Esophagus squamous epithelium (tissue), 5 donors: ENCODE data around the gene SLC7A6OS. TPM values are rescaled to one million over a fixed set of nuclear protein-coding genes. Genes with fewer than 3 reads are reported as not detected.

ENCODE experiments used
- DNase-seq: peaks from one replicate; lab custom pipeline; 2025; lab: John Stamatoyannopoulos, UW
- H3K27ac ChIP-seq, 4 donors: fragments of 200-600 bp; sonication (generic); one replicate each; pipeline ENCODE4 v1.5.1; 2016 to 2019; ENCODE audit warnings: mild to moderate bottlenecking in 1 of 4
- H3K27me3 ChIP-seq, 4 donors: fragments of 200-600 bp; sonication (generic); 1 replicate in 3 of 4; 2 replicates in 1 of 4; pipeline versions ENCODE4 v1.5.1 to v1.6.0; 2017 to 2021; ENCODE audit warnings: antibody characterized with exemption in 1 of 4
- H3K36me3 ChIP-seq, 3 donors: fragments of 200-600 bp; sonication (generic); one replicate each; pipeline ENCODE4 v1.5.1; 2016 to 2019
- H3K4me1 ChIP-seq, 3 donors: fragments of 200-600 bp; sonication (generic); one replicate each; pipeline ENCODE4 v1.5.1; 2017 to 2019
- H3K4me3 ChIP-seq, 4 donors: fragments of 200-600 bp; sonication (generic); 1 replicate in 3 of 4; 2 replicates in 1 of 4; pipeline ENCODE4 v1.5.1; 2016 to 2019; ENCODE audit warnings: mild to moderate bottlenecking in 2 of 4, moderate library complexity in 1 of 4
- H3K9me3 ChIP-seq, 3 donors: fragments of 200-600 bp; sonication (generic); one replicate each; pipeline ENCODE4 v1.5.1; 2016 to 2019
- CTCF ChIP-seq, 6 experiments: fragments of 450-650 bp in 4 of 6; fragments of 200-600 bp in 2 of 6; sonication (generic) in 2 of 6; IDR thresholded peaks; one replicate each; pipeline ENCODE4 v1.5.1; 2016 to 2019; ENCODE audit warnings: antibody characterized with exemption in 6 of 6, mild to moderate bottlenecking in 4 of 6, moderate library complexity in 4 of 6
- POLR2A ChIP-seq, 4 donors: fragments of 450-650 bp; IDR thresholded peaks; one replicate each; pipeline ENCODE4 v1.6.1; 2017; ENCODE audit warnings: antibody characterized with exemption in 4 of 4, mild to moderate bottlenecking in 4 of 4, moderate library complexity in 3 of 4
- WGBS, 2 donors: methylation state at CpG; one replicate each; pipeline ENCODE4 v1.1.5; 2018; 5-methylcytosine and 5-hydroxymethylcytosine counted together
- intact Hi-C: fragments of 100-400 bp; cut with DNase I; formaldehyde crosslinking; loops from one replicate; pipeline ENCODE4 v1.15.0; 2022
- total RNA-seq, 4 donors: library from RNA; depleted of rRNA; stranded (reverse); fragments of >200 nt; gene quantifications; one replicate each; pipeline ENCODE4 v1.1.0, GENCODE V29; 2016
- donor health status: DM: yes; HTN: yes; CAD: no.

SLC7A6OS gene
- total RNA-seq, 4 donors from 2014 or later, result 4.5 to 16.2 (median 6.7) TPM

GRCh38 chr16:68297908-68298307 is 12.8 kb downstream of the SLC7A6OS start:
- no peak for DNase-seq
- Histone ChIP-seq H3K27ac (peak overlapping the region in 2 of 4 donors; percentile 69 to 70), H3K4me1 (peaks cover 0 to 30% (median 27%) of the 10 kb centered on the region in 3 donors), H3K27me3 (no peaks in the 10 kb centered on the region), H3K36me3 (peaks cover 14 to 100% (median 46%) of the 10 kb centered on the region in 3 donors), H3K4me3 (no peak overlapping the region), H3K9me3 (no peaks in the 10 kb centered on the region)
- TF ChIP-seq POLR2A (IDR thresholded peaks at IDR 0.05) (no peak), CTCF (IDR thresholded peaks at IDR 0.05) (no peak)
- intact Hi-C loops, result loop anchor here (10.0 kb wide), 1 partner anchor 57 kb away; no protein-coding TSS in a partner anchor
- WGBS, 2 donors, result 51 to 62% methylated on average over 3 of the region's 3 CpGs

DNA sequence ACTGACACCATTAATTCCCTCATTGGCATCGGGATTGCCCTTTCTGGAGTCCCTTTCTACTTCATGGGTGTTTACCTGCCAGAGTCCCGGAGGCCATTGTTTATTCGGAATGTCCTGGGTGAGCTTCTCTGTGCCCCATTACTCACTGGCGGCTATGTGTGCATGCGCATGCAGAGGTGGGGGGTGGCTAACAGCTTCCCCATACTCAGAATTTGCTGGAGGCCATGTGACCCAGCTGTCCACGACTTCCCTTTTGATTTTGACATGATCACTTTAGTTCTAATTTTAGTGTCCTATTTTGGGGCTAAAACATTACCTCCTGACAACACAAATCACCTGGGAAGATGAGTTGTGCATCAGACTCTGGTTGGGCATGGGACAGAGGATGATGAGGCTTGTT is 14.1 kb downstream of the SLC7A6OS start:
- Histone ChIP-seq H3K4me3 (no peak overlapping the region), H3K9me3 (no peaks in the 10 kb centered on the region), H3K36me3 (peaks cover 14 to 100% (median 39%) of the 10 kb centered on the region in 3 donors), H3K27me3 (no peaks in the 10 kb centered on the region), H3K27ac (no peak overlapping the region), H3K4me1 (peaks cover 0 to 30% (median 27%) of the 10 kb centered on the region in 3 donors)
- DNase-seq, result no peak
- no peak for TF ChIP-seq POLR2A (IDR thresholded peaks at IDR 0.05)
- no peak for TF ChIP-seq CTCF (IDR thresholded peaks at IDR 0.05)
- intact Hi-C loops, result loop anchor here (10.0 kb wide), 1 partner anchor 58 kb away; no protein-coding TSS in a partner anchor
- 79 to 84% methylated on average over 4 to 6 of the region's 6 CpGs for WGBS, 2 donors

DNA sequence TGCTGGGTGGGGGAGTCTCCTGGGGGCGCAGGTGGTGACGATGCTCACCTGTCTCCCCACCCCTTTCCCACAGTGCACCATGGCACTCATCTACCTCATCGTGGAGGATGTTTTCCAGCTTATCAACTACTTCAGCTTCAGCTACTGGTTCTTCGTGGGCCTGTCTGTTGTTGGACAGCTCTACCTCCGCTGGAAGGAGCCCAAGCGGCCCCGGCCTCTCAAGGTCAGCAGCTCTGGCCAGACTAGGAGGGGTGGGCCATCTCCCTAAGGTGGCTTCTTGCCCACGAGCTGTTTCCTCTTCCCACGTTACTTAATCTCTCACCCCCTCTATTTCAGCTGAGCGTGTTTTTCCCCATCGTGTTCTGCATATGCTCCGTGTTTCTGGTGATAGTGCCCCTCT is 14.5 kb downstream of the SLC7A6OS start:
- TF ChIP-seq CTCF (IDR thresholded peaks at IDR 0.05), result no peak
- TF ChIP-seq POLR2A (IDR thresholded peaks at IDR 0.05), result no peak
- DNase-seq, result no peak
- Histone ChIP-seq H3K9me3 (no peaks in the 10 kb centered on the region), H3K27ac (no peak overlapping the region), H3K4me3 (no peak overlapping the region), H3K4me1 (peaks cover 0 to 30% (median 27%) of the 10 kb centered on the region in 3 donors), H3K36me3 (peaks cover 12 to 100% (median 36%) of the 10 kb centered on the region in 3 donors), H3K27me3 (no peaks in the 10 kb centered on the region)
- intact Hi-C loops, result loop anchor here (10.0 kb wide), 1 partner anchor 59 kb away; no protein-coding TSS in a partner anchor
- WGBS, 2 donors, result 85 to 87% methylated on average over 12 of the region's 12 CpGs

DNA sequence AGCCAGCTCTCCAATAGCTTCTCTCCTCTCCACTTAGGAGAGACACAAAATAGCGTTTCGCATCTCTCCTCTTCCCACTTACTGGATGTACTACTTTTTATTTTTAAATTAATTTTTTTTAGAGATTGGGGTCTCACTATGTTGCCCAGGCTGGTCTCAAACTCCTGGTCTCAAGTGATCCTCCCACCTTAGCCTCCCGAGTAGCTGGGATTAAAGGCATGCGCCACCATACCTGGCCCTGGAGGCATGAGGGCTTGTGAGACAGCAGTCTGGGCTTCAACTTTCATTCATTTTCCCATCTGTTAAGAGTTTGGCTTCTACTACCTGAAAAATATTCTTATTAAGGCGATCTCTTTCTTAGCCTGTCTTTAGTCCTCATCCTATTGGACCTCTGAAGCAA is 18.3 kb downstream of the SLC7A6OS start:
- H3K9me3 ChIP-seq, result no peaks in the 10 kb centered on the region
- H3K36me3 ChIP-seq, result peaks cover 11 to 87% (median 24%) of the 10 kb centered on the region in 3 donors
- 91 to 95% methylated on average over 5 of the region's 5 CpGs for WGBS, 2 donors
- intact Hi-C loops, result loop anchor here (10.0 kb wide), 1 partner anchor 62 kb away; no protein-coding TSS in a partner anchor
- H3K4me3 ChIP-seq, result no peak overlapping the region
- DNase-seq, result no peak
- TF ChIP-seq POLR2A (IDR thresholded peaks at IDR 0.05) (no peak), CTCF (IDR thresholded peaks at IDR 0.05) (no peak)
- peaks cover 8 to 31% (median 23%) of the 10 kb centered on the region in 3 donors for H3K4me1 ChIP-seq
- no peaks in the 10 kb centered on the region for H3K27me3 ChIP-seq
- H3K27ac ChIP-seq, result no peak overlapping the region

DNA sequence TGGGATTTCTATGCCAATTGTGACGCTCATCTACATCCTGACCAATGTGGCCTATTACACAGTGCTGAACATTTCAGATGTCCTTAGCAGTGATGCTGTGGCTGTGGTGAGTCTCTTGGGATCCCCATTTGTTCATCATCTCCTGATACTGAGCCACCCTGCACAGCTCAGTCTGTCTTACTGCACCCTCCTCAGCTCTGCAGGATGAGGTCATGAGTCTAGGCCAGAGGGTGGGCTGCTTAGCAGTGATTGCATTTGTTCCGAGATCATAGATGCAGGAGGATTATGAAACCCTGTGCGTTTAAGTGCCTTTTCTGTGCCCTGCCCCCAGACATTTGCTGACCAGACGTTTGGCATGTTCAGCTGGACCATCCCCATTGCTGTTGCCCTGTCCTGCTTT is 19.5 kb downstream of the SLC7A6OS start:
- TF ChIP-seq POLR2A (IDR thresholded peaks at IDR 0.05), result no peak
- no peak for TF ChIP-seq CTCF (IDR thresholded peaks at IDR 0.05)
- WGBS, 2 donors, result 71 to 92% methylated on average over 4 of the region's 4 CpGs
- Histone ChIP-seq H3K9me3 (no peaks in the 10 kb centered on the region), H3K4me3 (no peak overlapping the region), H3K27ac (peak overlapping the region in 1 of 4 donors; percentile 39), H3K36me3 (peaks cover 11 to 81% (median 12%) of the 10 kb centered on the region in 3 donors), H3K4me1 (peaks cover 9 to 43% (median 30%) of the 10 kb centered on the region in 3 donors), H3K27me3 (no peaks in the 10 kb centered on the region)
- no peak for DNase-seq
- intact Hi-C loops, result loop anchor here (10.0 kb wide), 1 partner anchor 64 kb away; no protein-coding TSS in a partner anchor
